HG03575 (cell line): Measurements from ENCODE around the gene MRPL43.
"Not testable (repeated sequence)": the region's sequence is repeated elsewhere in the genome, so short reads cannot be mapped to it uniquely, and the experiment has no call there.

Experiments used
- ATAC-seq: cut with Tn5 transposase; IDR thresholded peaks from one replicate; pipeline ENCODE4 v1.9.1; 2021; ENCODE audit not compliant: unreplicated experiment, insufficient number of reproducible peaks, low FRiP score; ENCODE audit errors: extremely low read depth

The MRPL43 gene

GRCh38 chr10:100986952-100987684 is at the start of gene MRPL43, which contains the start of gene TWNK:
Gene MRPL43 (minus strand): TSS chr10:100987497. CDS start chr10:100987443, 54 bp downstream.
Gene TWNK (plus strand): TSS chr10:100987543. CDS start chr10:100988211, 668 bp downstream.
- ATAC-seq = no peak

- no peak for ATAC-seq
Measured at GRCh38 chr10:101036726-101037125, 49.4 kb upstream of the MRPL43 start.

GRCh38 chr10:101035916-101036702 is 48.8 kb upstream of the MRPL43 start:
- no peak for ATAC-seq

GRCh38 chr10:101035314-101035713 is 48.0 kb upstream of the MRPL43 start:
- ATAC-seq = no peak

GRCh38 chr10:101034404-101034803 is 47.1 kb upstream of the MRPL43 start:
- ATAC-seq = not testable (repeated sequence)

- no peak for ATAC-seq
Measured at GRCh38 chr10:101033276-101033675, 46.0 kb upstream of the MRPL43 start.

GRCh38 chr10:101032637-101033224 is 45.4 kb upstream of the MRPL43 start:
- ATAC-seq = no peak

GRCh38 chr10:101031796-101032636 is 44.7 kb upstream of the MRPL43 start:
- ATAC-seq = no peak

GRCh38 chr10:101031128-101031795 is 44.0 kb upstream of the MRPL43 start, which contains the start of the genes PDZD7 and SFXN3:
Gene PDZD7 (minus strand): TSS chr10:101031129. CDS start chr10:101030219, 910 bp downstream.
Gene SFXN3 (plus strand): TSS chr10:101031234. CDS start chr10:101034695, 3,461 bp downstream.
- no peak for ATAC-seq

- no peak for ATAC-seq
Measured at GRCh38 chr10:101030496-101031127, 43.3 kb upstream of the MRPL43 start.

GRCh38 chr10:101029520-101030295 is 42.4 kb upstream of the MRPL43 start:
- ATAC-seq = no peak

- no peak for ATAC-seq
Measured at GRCh38 chr10:101028446-101029337, 41.4 kb upstream of the MRPL43 start.

- ATAC-seq = no peak
Measured at GRCh38 chr10:101027106-101027720, 39.9 kb upstream of the MRPL43 start.

GRCh38 chr10:101022967-101023705 is 35.8 kb upstream of the MRPL43 start:
- no peak for ATAC-seq

- no peak for ATAC-seq
Measured at GRCh38 chr10:101021692-101022251, 34.5 kb upstream of the MRPL43 start.
